Mucosa of rectum (tissue), 2 donors: Measurements from ENCODE around the gene MMP20.

ENCODE experiments used
- H3K27ac ChIP-seq, 2 donors: one replicate each; pipeline ENCODE4 v1.7.0; 2013; ENCODE audit warnings: inconsistent platforms in 2 of 2, low read depth in 2 of 2, low read length in 2 of 2
- H3K27me3 ChIP-seq, 2 donors: one replicate each; pipeline ENCODE4 v1.7.0; 2013; ENCODE audit warnings: low read length in 2 of 2; ENCODE audit not compliant: control insufficient read depth in 2 of 2, insufficient read depth in 2 of 2
- H3K36me3 ChIP-seq, 2 donors: one replicate each; pipeline ENCODE4 v1.7.0; 2013; ENCODE audit warnings: low read length in 2 of 2; ENCODE audit not compliant: control insufficient read depth in 2 of 2, insufficient read depth in 2 of 2
- H3K4me1 ChIP-seq, 2 donors: one replicate each; pipeline ENCODE4 v1.7.0; 2013; ENCODE audit warnings: low read length in 2 of 2, mild to moderate bottlenecking in 1 of 2; ENCODE audit not compliant: control insufficient read depth in 2 of 2, insufficient read depth in 2 of 2
- H3K4me3 ChIP-seq, 2 donors: one replicate each; pipeline ENCODE4 v1.7.0; 2013; ENCODE audit warnings: low read length in 2 of 2
- H3K9ac ChIP-seq, 2 donors: one replicate each; pipeline ENCODE4 v1.7.0; 2013; ENCODE audit warnings: low read length in 2 of 2, low read depth in 1 of 2, mild to moderate bottlenecking in 1 of 2
- H3K9me3 ChIP-seq, 2 donors: one replicate each; pipeline ENCODE4 v1.7.0; 2013; ENCODE audit warnings: low read length in 2 of 2; ENCODE audit not compliant: control insufficient read depth in 2 of 2
- donor health status: healthy.
- donor health status: Normal muscosa, but diverticular disease.

Gene MMP20

GRCh38 chr11:102527041-102527440 is 98.1 kb downstream of the MMP20 start:
- no peaks in the 10 kb centered on the region for H3K4me1 ChIP-seq
- H3K27me3 ChIP-seq = no peaks in the 10 kb centered on the region
- H3K9me3 ChIP-seq = no peaks in the 10 kb centered on the region
- H3K27ac ChIP-seq = no peak overlapping the region
- H3K4me3 ChIP-seq = no peak overlapping the region
- no peak overlapping the region for H3K9ac ChIP-seq
- H3K36me3 ChIP-seq = no peaks in the 10 kb centered on the region
